SH-SY5Y (cell line): ENCODE data around the gene PRKD1.

ENCODE experiments used
- GATA2 ChIP-seq: IDR thresholded peaks from 2 replicates; pipeline ENCODE4 v1.6.1; 2011; ENCODE audit warnings: mild to moderate bottlenecking, low read depth, low read length
- GATA3 ChIP-seq: IDR thresholded peaks from 2 replicates; pipeline ENCODE4 v1.6.1; 2011; ENCODE audit warnings: low read depth, mild to moderate bottlenecking, low read length, moderate library complexity

- no peak for TF ChIP-seq GATA3
- TF ChIP-seq GATA2 = no peak
Measured at GRCh38 chr14:29925101-29925722, 2.4 kb downstream of the PRKD1 start.
